CD4-positive, alpha-beta memory T cell (primary cell): Measurements from ENCODE around the gene H19. TPM values are rescaled to one million over a fixed set of nuclear protein-coding genes. Genes with fewer than 3 reads are reported as not detected.

Source experiments
- CTCF ChIA-PET: fragments of 350-600 bp; sonication (Branson Sonifier 250); formaldehyde crosslinking; loops from one replicate; lab custom pipeline; 2021; ENCODE audit warnings: inconsistent platforms; ENCODE audit not compliant: partially characterized antibody; lab: Charles Lee
- POLR2A ChIA-PET: fragments of 350-600 bp; sonication (Branson Sonifier 250); formaldehyde crosslinking; loops from one replicate; lab custom pipeline; 2021; ENCODE audit not compliant: partially characterized antibody; lab: Charles Lee
- DNase-seq, 5 donors: peaks; one replicate each; pipeline versions ENCODE4 v3.0.0 to v3.0.0-alpha.2; 2020 to 2022; ENCODE audit warnings: mixed read lengths in 1 of 5
- H3K27ac ChIP-seq: one replicate; pipeline ENCODE4 v1.7.0; 2013; ENCODE audit warnings: low read depth, low read length
- H3K27me3 ChIP-seq: 2 replicates; pipeline ENCODE4 v1.7.0; 2013; ENCODE audit warnings: mild to moderate bottlenecking, low read length, moderate library complexity; ENCODE audit not compliant: insufficient read depth
- H3K36me3 ChIP-seq: 2 replicates; pipeline ENCODE4 v1.7.0; 2013; ENCODE audit warnings: mild to moderate bottlenecking, low read length, moderate library complexity; ENCODE audit not compliant: insufficient read depth
- H3K4me1 ChIP-seq: 2 replicates; pipeline ENCODE4 v1.7.0; 2013; ENCODE audit warnings: mild to moderate bottlenecking, low read length, moderate library complexity; ENCODE audit not compliant: insufficient read depth
- H3K4me3 ChIP-seq, 2 donors: one replicate each; pipeline ENCODE4 v1.7.0; 2013; ENCODE audit warnings: low read length in 2 of 2, mild to moderate bottlenecking in 1 of 2
- H3K9me3 ChIP-seq, 2 donors: one replicate each; pipeline ENCODE4 v1.7.0; 2013; ENCODE audit warnings: low read length in 2 of 2, control low read depth in 1 of 2; ENCODE audit not compliant: control insufficient read depth in 1 of 2
- H3K27ac Mint-ChIP-seq, 7 donors: one replicate each; pipeline ENCODE4 v1.8.0; 2020 to 2021; ENCODE audit warnings: mixed read lengths in 7 of 7, mild to moderate bottlenecking in 6 of 7, inconsistent platforms in 3 of 7, moderate library complexity in 3 of 7
- H3K27me3 Mint-ChIP-seq, 2 donors: one replicate each; pipeline ENCODE4 v1.8.0; 2020 to 2021; ENCODE audit warnings: mixed read lengths in 2 of 2
- H3K36me3 Mint-ChIP-seq, 2 donors: one replicate each; pipeline ENCODE4 v1.8.0; 2020 to 2021; ENCODE audit warnings: mixed read lengths in 2 of 2, inconsistent platforms in 1 of 2, mild to moderate bottlenecking in 1 of 2
- H3K4me1 Mint-ChIP-seq, 4 donors: one replicate each; pipeline ENCODE4 v1.8.0; 2020 to 2021; ENCODE audit warnings: mixed read lengths in 4 of 4, mild to moderate bottlenecking in 1 of 4
- H3K4me3 Mint-ChIP-seq, 8 donors: one replicate each; pipeline ENCODE4 v1.8.0; 2020 to 2021; ENCODE audit warnings: mixed read lengths in 8 of 8, mild to moderate bottlenecking in 7 of 8, moderate library complexity in 6 of 8, inconsistent platforms in 3 of 8
- H3K9me3 Mint-ChIP-seq, 8 donors: one replicate each; pipeline ENCODE4 v1.8.0; 2020 to 2021; ENCODE audit warnings: mixed read lengths in 8 of 8, mild to moderate bottlenecking in 5 of 8, inconsistent platforms in 3 of 8, moderate library complexity in 1 of 8
- intact Hi-C: fragments of 100-400 bp; cut with micrococcal nuclease; formaldehyde crosslinking; loops from one replicate; pipeline ENCODE4 v1.15.1; 2023
- polyA plus RNA-seq, 2 donors: library from polyadenylated mRNA; unstranded; fragments of 300-500 nt; fragmentation: Illumina TruSeq; gene quantifications; one replicate each; pipeline ENCODE4 v1.2.3, GENCODE V29; 2021
- total RNA-seq, 2 experiments: library from RNA; stranded (reverse); gene quantifications; one replicate each; pipeline ENCODE4 v1.2.3, GENCODE V29; 2021

H19 gene
- total RNA-seq (not detected), polyA plus RNA-seq (not detected)

DNA sequence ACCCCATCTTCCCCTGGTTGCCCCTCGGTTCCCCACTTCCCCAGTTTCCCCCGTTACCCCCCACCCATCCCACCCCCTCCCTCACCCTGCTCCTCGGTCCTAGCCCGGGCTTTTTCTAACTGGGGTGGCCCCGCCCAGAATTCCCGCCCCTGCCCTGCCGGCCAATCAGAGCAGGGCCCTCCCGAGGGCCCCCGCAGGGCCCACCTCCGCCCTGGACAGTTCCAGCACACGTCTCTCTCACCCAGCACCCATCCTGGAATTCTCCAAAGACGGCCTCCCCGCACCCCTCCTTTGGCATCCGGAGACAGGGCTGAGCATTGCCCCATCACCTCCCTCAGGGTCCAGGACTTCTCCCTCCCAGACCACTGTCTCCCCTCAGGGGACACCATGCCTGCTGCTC, at the start of gene H19:
Gene H19 (minus strand): TSS at position 88 of the 400 bp plus-strand sequence.
- no peak for DNase-seq
- Histone ChIP-seq H3K9me3 (no peaks in the 10 kb centered on the region), H3K36me3 (no peaks in the 10 kb centered on the region), H3K27ac (no peak within 1 kb of the TSS), H3K4me3 (no peak within 1 kb of the TSS), H3K4me1 (no peaks in the 10 kb centered on the region), H3K27me3 (no peaks in the 10 kb centered on the region)
- ChIA-PET CTCF (interaction anchor here (1.3 kb wide), 1 partner anchor 165 kb away, joined by 7 read pairs; no protein-coding TSS in a partner anchor), POLR2A (no interaction called here)
- no peaks in the 10 kb centered on the region for H3K4me1 Mint-ChIP-seq
- no peak within 1 kb of the TSS for H3K4me3 Mint-ChIP-seq
- H3K36me3 Mint-ChIP-seq, result no peaks in the 10 kb centered on the region
- H3K9me3 Mint-ChIP-seq, result no peaks in the 10 kb centered on the region
- intact Hi-C loops, result no loop called here
- H3K27ac Mint-ChIP-seq, result no peak within 1 kb of the TSS
- no peaks in the 10 kb centered on the region for H3K27me3 Mint-ChIP-seq

DNA sequence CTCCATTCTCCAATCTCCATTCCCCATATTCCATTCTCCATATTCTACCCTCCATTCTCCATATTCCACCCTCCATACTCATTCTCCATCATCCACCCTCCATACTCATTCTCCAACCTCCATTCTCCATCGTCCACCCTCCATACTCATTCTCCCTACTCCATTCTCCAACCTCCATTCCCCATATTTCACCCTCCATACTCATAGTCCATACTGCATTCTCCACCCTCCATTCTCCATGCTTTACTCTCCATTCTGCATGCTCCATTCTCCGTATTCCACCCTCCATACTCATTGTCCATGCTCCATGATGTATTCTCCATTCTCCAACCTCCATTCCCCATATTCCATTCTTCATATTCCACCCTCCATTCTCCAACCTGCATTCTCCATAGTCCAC, 44.3 kb upstream of the H19 start:
- intact Hi-C loops, result no loop called here
- Histone ChIP-seq H3K4me3 (no peak overlapping the region), H3K27me3 (no peaks in the 10 kb centered on the region), H3K9me3 (no peaks in the 10 kb centered on the region), H3K27ac (no peak overlapping the region), H3K36me3 (no peaks in the 10 kb centered on the region), H3K4me1 (no peaks in the 10 kb centered on the region)
- Mint-ChIP-seq H3K27ac (no peak overlapping the region), H3K27me3 (no peaks in the 10 kb centered on the region), H3K4me1 (no peaks in the 10 kb centered on the region), H3K9me3 (no peaks in the 10 kb centered on the region), H3K4me3 (no peak overlapping the region), H3K36me3 (no peaks in the 10 kb centered on the region)
- ChIA-PET POLR2A (no interaction called here), CTCF (no interaction called here)
- DNase-seq, result no peak

GRCh38 chr11:2041153-2041552, 43.5 kb upstream of the H19 start:
- H3K4me1 ChIP-seq, result no peaks in the 10 kb centered on the region
- H3K4me3 ChIP-seq, result no peak overlapping the region
- intact Hi-C loops, result no loop called here
- Mint-ChIP-seq H3K27ac (no peak overlapping the region), H3K9me3 (no peaks in the 10 kb centered on the region), H3K27me3 (no peaks in the 10 kb centered on the region), H3K4me3 (no peak overlapping the region), H3K36me3 (no peaks in the 10 kb centered on the region), H3K4me1 (no peaks in the 10 kb centered on the region)
- no peak for DNase-seq
- H3K9me3 ChIP-seq, result no peaks in the 10 kb centered on the region
- ChIA-PET POLR2A (no interaction called here), CTCF (interaction anchor here (0.8 to 1.1 kb wide), 2 partner anchors 110 to 347 kb away, joined by 3 to 5 read pairs; no protein-coding TSS in a partner anchor)
- H3K36me3 ChIP-seq, result no peaks in the 10 kb centered on the region
- no peak overlapping the region for H3K27ac ChIP-seq
- H3K27me3 ChIP-seq, result no peaks in the 10 kb centered on the region

- Mint-ChIP-seq H3K9me3 (no peaks in the 10 kb centered on the region), H3K4me1 (no peaks in the 10 kb centered on the region), H3K27ac (no peak overlapping the region), H3K36me3 (no peaks in the 10 kb centered on the region), H3K27me3 (no peaks in the 10 kb centered on the region), H3K4me3 (no peak overlapping the region)
- ChIA-PET POLR2A (no interaction called here), CTCF (interaction anchor here (0.9 to 13.0 kb wide), 4 partner anchors 9 to 112 kb away, joined by 4 to 276 read pairs (median 6); no protein-coding TSS in a partner anchor)
- DNase-seq, result no peak
- H3K9me3 ChIP-seq, result no peaks in the 10 kb centered on the region
- no peaks in the 10 kb centered on the region for H3K4me1 ChIP-seq
- H3K27ac ChIP-seq, result no peak overlapping the region
- H3K4me3 ChIP-seq, result no peak overlapping the region
- H3K36me3 ChIP-seq, result no peaks in the 10 kb centered on the region
- no peaks in the 10 kb centered on the region for H3K27me3 ChIP-seq
- intact Hi-C loops, result no loop called here
Measured at GRCh38 chr11:2039198-2039759, 41.6 kb upstream of the H19 start.

DNA sequence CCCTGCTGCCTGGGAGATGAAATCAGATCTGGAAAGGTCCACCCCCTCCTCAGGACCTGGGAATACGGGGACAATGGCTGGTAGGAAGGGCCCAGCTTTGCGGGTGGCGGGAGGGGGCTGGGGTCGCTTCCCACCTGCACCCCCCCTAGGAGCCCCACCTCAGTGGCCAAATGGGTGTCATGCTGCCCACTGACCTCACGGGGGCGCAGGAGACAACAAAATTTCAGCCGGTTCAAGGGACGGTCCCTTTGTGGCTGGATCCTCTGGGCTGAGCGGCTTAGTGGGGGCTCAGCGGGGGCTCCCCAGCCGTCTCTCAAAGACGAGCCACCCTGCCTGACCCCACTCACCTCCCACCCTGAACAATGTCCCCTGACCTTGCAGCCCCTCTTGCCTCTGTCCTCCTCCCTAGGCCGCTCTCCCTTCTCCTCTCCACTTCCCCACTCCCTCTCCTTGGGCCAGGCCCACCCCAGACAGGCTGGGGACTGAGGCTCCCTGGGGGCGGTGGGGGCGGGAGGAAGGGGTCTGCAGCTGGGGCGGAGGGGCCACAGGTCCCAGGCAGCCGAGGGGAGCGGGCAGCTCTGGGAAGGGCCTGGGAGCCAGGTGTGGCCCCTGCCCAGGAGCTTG, 39.3 kb upstream of the H19 start:
- Mint-ChIP-seq H3K27ac (no peak overlapping the region), H3K36me3 (no peaks in the 10 kb centered on the region), H3K4me3 (no peak overlapping the region), H3K4me1 (no peaks in the 10 kb centered on the region), H3K9me3 (no peaks in the 10 kb centered on the region), H3K27me3 (no peaks in the 10 kb centered on the region)
- DNase-seq, result no peak
- Histone ChIP-seq H3K9me3 (no peaks in the 10 kb centered on the region), H3K4me1 (no peaks in the 10 kb centered on the region), H3K4me3 (no peak overlapping the region), H3K27ac (no peak overlapping the region), H3K36me3 (no peaks in the 10 kb centered on the region), H3K27me3 (no peaks in the 10 kb centered on the region)
- intact Hi-C loops, result no loop called here
- ChIA-PET POLR2A (interaction anchor here (1.2 kb wide), 1 partner anchor 115 kb away, joined by 9 read pairs; no protein-coding TSS in a partner anchor), CTCF (interaction anchor here (0.8 to 13.0 kb wide), 8 partner anchors 8 to 264 kb away, joined by 3 to 276 read pairs (median 5); no protein-coding TSS in a partner anchor)

- POLR2A ChIA-PET, result interaction anchor here (2.1 kb wide), 1 partner anchor 116 kb away, joined by 5 read pairs; no protein-coding TSS in a partner anchor
Measured at GRCh38 chr11:2035382-2035781, 37.7 kb upstream of the H19 start.

DNA sequence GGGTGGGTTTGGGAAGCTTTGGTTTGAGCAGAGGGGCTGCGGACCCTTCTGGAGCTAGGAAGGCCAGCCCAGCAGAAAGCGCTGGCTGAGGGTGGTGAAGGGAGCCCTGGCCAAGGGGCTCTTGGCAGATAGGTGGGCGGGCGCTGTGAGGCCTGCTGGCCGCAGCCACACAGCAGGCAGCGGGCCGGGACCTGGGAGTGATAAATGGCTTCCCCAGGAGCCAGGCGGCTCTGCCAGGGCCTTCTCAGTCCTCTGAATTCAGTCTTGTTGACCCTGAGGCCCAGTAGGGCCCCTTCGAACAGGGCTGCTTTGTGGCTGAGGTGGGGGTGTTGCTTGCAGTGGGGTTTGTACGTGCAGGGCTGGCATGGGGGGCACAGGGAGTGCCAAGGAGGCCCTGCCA, 33.4 kb upstream of the H19 start:
- intact Hi-C loops, result no loop called here
- no peaks in the 10 kb centered on the region for H3K4me1 ChIP-seq
- Mint-ChIP-seq H3K27me3 (no peaks in the 10 kb centered on the region), H3K4me1 (no peaks in the 10 kb centered on the region), H3K9me3 (no peaks in the 10 kb centered on the region), H3K4me3 (no peak overlapping the region), H3K27ac (no peak overlapping the region), H3K36me3 (no peaks in the 10 kb centered on the region)
- H3K27ac ChIP-seq, result no peak overlapping the region
- no peak for DNase-seq
- CTCF ChIA-PET, result interaction anchor here (2.1 to 13.0 kb wide), 2 partner anchors 8 to 120 kb away, joined by 7 to 276 read pairs; no protein-coding TSS in a partner anchor
- POLR2A ChIA-PET, result no interaction called here
- H3K36me3 ChIP-seq, result no peaks in the 10 kb centered on the region
- H3K9me3 ChIP-seq, result no peaks in the 10 kb centered on the region
- no peaks in the 10 kb centered on the region for H3K27me3 ChIP-seq
- H3K4me3 ChIP-seq, result no peak overlapping the region

More at GRCh38 chr11:2035382-2035781, 37.7 kb upstream of the H19 start:
- CTCF ChIA-PET, result interaction anchor here (1.6 to 13.0 kb wide), 4 partner anchors 116 to 262 kb away, joined by 4 to 276 read pairs (median 11); no protein-coding TSS in a partner anchor
- Mint-ChIP-seq H3K4me1 (no peaks in the 10 kb centered on the region), H3K4me3 (no peak overlapping the region), H3K36me3 (no peaks in the 10 kb centered on the region), H3K27me3 (no peaks in the 10 kb centered on the region), H3K9me3 (no peaks in the 10 kb centered on the region), H3K27ac (no peak overlapping the region)
- Histone ChIP-seq H3K4me3 (no peak overlapping the region), H3K4me1 (no peaks in the 10 kb centered on the region), H3K36me3 (no peaks in the 10 kb centered on the region), H3K27me3 (no peaks in the 10 kb centered on the region), H3K27ac (no peak overlapping the region), H3K9me3 (no peaks in the 10 kb centered on the region)
- intact Hi-C loops, result no loop called here
- DNase-seq, result no peak
